ENCODE measurements around the gene CDK11A.
"Not testable (repeated sequence)": the region's sequence is repeated elsewhere in the genome, so short reads cannot be mapped to it uniquely, and the experiment has no call there.

Gene CDK11A

DNA sequence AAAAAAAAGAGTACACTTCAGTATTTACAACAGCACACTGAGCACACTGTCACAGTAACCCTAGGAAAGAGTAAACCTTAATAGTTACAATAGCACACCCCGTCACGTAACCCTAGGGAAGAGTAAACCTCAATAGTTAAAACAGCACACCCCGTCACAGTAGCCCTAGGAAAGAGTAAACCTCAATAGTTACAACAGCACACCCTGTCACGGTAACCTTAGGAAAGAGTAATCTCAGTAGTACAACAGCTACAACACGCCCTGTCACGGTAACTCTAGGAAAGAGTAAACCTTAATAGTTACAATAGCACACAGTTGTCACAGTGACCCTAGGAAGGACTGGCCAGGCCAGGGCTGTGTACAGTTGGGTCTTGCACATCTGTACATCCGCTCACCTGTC is 3.0 kb downstream of the CDK11A start:
- no peak for DNase-seq (ENCODE audit: low spot score)

- DNase-seq (ENCODE audit: low spot score): not testable (repeated sequence)
Measured at GRCh38 chr1:1715109-1715883, 8.9 kb downstream of the CDK11A start.

GRCh38 chr1:1707897-1708296 is 16.3 kb downstream of the CDK11A start:
- DNase-seq (ENCODE audit: low spot score): not testable (repeated sequence)

- DNase-seq (ENCODE audit: low spot score): not testable (repeated sequence)
Measured at GRCh38 chr1:1707241-1707640, 16.9 kb downstream of the CDK11A start.

DNA sequence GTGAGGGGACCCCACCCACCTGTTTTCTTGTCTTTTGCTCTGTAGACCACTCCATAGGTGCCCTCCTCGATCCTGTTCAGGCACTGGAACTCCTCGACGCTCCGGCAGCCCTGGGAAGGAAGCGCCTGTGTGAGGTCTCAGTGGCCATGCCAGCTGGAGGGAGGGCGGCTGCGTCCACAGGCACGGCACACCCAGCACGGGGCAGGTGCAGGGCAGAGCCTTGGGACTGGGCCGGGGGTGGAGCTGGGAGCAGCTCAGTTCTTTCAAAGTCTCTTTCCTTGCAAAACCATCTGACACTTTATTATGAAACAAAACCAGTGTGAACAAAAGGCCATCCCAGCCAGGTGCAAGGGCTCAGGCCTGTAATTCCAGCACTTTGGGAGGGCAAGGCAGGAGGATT is 18.5 kb downstream of the CDK11A start:
- not testable (repeated sequence) for DNase-seq (ENCODE audit: low spot score)

DNA sequence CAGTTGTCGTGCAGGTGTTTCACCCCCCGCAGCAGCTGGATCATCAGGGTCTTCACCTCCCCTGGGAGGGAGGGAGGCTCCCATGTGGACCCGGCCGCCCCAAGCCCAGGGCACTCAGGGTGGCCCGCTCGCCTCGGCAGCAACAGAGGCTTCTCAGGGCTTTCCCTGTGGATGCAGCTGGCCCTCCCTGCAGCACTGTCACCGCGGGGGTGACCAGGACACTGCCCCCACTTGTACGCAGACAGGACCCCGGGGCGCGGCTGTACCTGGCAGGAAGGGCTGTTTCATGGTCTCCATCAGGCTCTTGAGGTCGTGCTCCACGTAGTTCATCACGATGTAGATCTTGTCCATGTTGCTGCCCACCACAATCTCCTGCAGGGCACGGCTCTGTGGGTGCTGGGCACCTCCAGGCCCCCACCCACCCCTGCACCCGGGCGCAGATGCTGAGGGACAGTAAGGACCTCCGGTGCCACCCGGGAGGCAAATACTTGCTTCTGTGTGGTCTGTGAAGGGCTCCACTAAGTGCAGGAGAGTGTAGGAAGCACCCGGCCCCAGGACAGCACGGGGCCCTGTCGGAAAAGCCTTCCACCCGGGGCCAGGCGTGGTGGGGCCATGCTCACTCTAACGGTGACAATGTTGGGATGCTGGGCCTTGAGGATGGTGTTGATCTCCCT is 19.7 kb downstream of the CDK11A start:
- DNase-seq (ENCODE audit: low spot score): not testable (repeated sequence)

DNA sequence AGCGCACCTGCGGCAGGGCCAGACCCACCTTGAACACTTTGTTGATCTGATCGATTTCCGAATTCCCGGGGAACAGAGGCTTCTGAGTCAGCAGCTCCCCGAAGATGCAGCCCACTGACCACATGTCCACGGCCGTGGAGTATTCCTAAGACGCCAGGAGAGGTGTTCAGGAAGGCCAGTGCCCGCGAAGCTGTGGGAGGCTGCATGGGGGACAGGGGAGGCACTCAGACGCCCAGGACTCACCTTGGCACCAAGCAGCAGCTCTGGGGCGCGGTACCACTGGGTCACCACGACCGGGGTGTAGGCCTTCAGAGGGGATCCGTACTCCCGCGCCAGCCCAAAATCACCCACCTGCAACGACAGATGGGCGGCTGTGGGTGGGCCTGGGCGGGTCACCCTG is 20.4 kb downstream of the CDK11A start:
- no peak for DNase-seq (ENCODE audit: low spot score)

GRCh38 chr1:1702506-1702905 is 21.7 kb downstream of the CDK11A start:
- DNase-seq (ENCODE audit: low spot score): not testable (repeated sequence)

- not testable (repeated sequence) for DNase-seq (ENCODE audit: low spot score)
Measured at GRCh38 chr1:1700557-1700956, 23.6 kb downstream of the CDK11A start.

GRCh38 chr1:1700067-1700466 is 24.1 kb downstream of the CDK11A start:
- not testable (repeated sequence) for DNase-seq (ENCODE audit: low spot score)

DNA sequence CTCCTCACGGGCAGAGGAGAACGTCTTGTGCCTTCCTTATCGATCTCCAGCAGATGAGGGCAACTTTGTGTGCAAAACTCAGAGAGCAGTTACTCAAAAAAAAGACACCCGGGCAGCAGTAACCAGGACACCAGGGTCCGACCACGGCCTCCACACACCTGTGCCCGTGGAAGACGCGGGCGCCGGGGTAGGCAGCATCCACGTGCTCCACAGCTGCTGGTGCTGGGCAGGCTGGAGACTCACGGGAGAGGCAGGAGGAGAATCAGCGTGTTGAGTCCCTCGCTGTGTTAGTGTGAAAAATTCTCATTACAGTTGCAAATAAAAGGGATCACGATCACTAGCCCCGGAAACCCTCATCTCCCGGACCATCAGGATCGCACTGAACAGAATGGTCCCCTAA is 25.1 kb downstream of the CDK11A start:
- DNase-seq (ENCODE audit: low spot score): not testable (repeated sequence)

GRCh38 chr1:1697358-1698183 is 26.6 kb downstream of the CDK11A start:
- not testable (repeated sequence) for DNase-seq (ENCODE audit: low spot score)

DNA sequence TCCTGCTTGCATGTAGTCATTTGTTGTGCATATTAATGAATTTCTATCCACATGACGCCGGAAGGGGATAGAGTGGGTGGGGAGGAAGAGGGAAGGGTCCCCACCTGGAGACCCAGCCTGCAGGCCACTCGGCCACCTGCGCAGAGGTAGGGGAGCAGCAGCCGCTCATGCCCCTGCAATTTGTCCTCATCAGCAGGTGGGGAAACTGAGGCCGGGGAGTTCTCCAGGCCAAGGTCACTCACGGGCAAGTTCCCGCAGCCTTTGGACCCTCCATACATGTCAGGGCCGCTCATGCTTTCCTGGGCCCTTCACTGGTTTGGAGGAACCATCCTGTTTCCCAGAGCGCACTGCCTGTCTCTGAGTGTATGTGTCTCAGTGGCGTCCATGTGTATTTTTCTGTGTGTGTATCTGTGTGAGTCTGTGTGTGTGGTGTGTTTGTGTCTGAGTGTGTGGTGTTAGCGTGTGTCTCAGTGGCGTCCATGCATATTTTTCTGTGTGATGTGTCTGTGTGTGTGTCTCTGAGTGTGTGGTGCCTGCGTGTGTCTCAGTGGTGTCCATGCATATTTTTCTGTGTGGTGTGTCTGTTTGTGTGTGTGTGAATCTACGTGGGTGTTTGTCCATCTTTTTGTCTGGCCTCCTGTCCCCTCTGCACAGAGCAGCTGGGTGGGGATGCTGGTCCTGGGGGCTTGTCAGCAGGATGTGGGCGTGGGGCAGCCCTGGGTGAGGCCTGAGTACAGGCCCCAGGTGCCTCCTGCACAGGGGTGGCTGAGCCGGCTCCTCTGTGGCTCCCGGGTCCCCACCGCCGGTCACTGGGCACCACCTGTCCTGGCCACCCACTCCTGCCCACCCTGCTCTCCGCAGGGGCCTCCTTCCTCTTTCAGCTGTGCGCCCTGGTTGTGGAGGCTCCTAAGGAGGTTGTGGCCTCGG is 27.5 kb downstream of the CDK11A start:
- not testable (repeated sequence) for DNase-seq (ENCODE audit: low spot score)

DNA sequence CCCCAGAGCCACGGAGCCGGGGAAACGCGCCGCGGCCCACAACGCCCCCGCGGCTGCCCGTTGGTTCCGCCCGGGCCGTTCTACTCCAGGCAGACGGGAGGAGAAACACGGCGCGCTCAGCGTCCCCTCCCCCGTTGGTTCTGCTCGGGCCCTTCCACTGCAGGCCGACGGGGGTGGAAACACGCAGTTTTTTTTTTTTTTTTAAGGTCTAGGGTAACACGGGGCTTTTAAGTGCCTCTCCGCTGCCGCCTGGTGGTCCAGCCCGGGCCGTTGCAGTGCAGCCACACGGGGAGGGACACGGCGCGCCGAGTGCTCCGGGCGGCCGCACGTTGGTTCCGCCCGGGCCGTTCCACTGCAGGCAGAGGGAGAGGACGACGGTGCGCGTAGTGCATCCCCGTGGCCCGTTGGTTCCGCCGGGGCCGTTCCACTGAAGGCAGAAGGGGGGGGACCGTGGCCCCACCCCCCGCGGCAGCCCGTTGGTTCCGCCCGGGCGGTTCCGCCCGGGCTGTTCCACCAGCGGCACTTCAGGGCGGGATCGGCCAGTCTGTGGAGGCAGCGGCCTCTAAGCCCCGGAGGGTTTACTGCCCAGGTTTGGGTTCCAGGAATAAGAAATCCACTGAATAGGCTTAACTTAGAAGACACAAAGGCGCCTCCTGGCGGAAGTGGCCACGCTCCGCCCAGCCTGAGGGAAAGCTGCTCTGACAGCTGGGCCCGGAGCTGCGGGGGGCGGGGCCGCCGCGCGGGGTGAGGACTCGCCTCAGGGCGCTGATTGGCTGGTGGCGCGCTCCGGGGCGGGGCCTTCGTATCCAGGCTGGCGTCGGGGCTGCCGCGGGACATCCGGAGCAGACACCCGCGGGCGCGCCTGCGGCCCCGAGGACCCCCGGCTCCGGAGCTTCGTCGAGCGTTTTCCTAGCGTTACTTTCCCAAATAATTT is 31.2 kb downstream of the CDK11A start, which contains the start of gene SLC35E2B:
Gene SLC35E2B (minus strand): TSS at position 82 of the 934 bp plus-strand sequence. CDS start 16,096 bp downstream, outside the sequence.
- DNase-seq (ENCODE audit: low spot score): peak; percentile 76

GRCh38 chr1:1692324-1692713 is 31.8 kb downstream of the CDK11A start:
- peak; percentile 32 for DNase-seq (ENCODE audit: low spot score)

- not testable (repeated sequence) for DNase-seq (ENCODE audit: low spot score)
Measured at GRCh38 chr1:1691443-1691842, 32.7 kb downstream of the CDK11A start.

GRCh38 chr1:1689526-1689925 is 34.6 kb downstream of the CDK11A start:
- DNase-seq (ENCODE audit: low spot score): not testable (repeated sequence)

DNA sequence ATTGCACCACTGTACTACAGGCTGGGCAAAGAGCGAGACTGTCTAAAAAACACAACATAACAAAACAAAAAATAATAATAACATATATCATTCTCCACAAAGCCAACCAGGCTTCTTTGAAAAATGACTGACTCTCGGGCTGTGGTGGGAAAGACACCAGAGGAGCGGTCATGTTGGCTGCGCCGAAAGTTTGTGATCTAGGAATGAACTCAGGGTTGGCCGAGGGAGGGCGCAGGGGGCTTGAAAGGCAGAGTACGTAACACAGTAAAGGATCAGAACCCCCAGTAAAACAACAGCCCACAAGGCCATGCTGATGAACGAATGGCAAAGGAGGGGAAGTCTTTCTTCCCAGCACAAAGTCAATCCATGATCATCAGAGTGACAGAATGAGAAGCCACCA is 36.3 kb downstream of the CDK11A start:
- no peak for DNase-seq (ENCODE audit: low spot score)

GRCh38 chr1:1684031-1684681 is 40.0 kb downstream of the CDK11A start:
- no peak for DNase-seq (ENCODE audit: low spot score)

Measured in LoVo (cell line).